NCI-H187 treated with DMSO at 0.1 percent for 48 hours (cell line): Measurements from ENCODE around the gene HS6ST3.

Experiments used
- DNase-seq: peaks from one replicate; lab custom pipeline; 2025; lab: John Stamatoyannopoulos, UW

HS6ST3 gene

DNA sequence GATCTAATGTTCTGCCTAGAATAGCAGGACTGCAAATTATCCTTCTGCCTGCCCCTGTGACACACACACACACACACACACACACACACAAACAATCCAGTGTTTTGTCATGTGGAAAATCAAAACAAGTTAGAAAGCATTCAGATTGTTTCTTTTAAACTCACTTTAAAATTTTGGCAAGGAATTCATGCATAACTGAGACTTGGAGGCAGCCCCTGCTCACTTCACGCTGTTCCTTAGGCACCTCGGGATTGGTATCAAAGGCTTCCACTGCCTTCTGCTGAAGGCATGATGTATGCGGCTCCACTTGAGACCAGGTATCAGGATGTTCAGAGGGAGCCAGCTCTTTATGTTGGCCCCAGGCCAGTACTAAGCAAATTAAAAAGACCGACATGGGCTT, 745.6 kb downstream of the HS6ST3 start:
- no peak for DNase-seq

GRCh38 chr13:96836733-96837132, 746.8 kb downstream of the HS6ST3 start:
- no peak for DNase-seq

DNA sequence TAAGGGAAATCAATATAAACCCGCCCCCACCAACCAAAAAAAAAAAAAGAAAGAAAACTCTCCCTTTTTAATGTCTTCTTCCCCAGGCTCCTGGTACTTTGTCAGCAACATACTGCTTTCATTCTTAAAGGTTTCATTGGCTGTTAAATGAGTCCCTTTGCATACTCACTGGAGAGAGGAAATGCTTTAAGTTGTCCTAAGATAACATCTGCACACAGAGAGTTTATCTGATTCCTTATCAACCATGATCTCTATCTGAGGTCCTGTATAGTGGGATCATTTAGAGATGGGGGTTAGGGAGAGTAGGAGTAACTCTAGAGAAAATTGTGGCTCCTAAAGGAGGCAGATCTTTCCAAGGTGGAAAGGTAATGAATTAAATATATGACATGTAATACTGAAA, 747.9 kb downstream of the HS6ST3 start:
- DNase-seq: no peak

GRCh38 chr13:96844195-96844594, 754.3 kb downstream of the HS6ST3 start:
- DNase-seq: no peak

- no peak for DNase-seq
Measured at GRCh38 chr13:96844616-96845015, 754.7 kb downstream of the HS6ST3 start.

GRCh38 chr13:96848286-96848685, 758.4 kb downstream of the HS6ST3 start:
- no peak for DNase-seq

DNA sequence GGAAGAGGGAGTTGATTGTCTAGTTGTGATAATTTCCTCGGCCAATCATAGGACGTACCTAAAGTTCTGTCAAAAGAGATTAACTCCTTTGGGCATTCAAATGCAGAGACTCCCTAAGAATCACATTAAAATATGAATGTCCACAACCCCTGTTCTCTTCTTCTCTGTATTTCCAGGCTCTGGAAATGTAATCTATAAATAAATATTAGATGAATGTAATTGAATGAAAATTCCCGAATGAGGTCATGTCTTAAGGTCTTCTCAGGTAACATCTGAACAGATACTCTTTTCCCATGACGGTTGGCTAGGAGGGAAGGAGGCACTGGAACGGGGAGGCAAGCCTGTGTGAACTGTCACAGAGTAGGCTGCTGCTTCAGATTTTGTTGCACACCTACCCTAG, 759.2 kb downstream of the HS6ST3 start:
- DNase-seq: no peak

GRCh38 chr13:96850538-96851145, 760.7 kb downstream of the HS6ST3 start:
- no peak for DNase-seq

DNA sequence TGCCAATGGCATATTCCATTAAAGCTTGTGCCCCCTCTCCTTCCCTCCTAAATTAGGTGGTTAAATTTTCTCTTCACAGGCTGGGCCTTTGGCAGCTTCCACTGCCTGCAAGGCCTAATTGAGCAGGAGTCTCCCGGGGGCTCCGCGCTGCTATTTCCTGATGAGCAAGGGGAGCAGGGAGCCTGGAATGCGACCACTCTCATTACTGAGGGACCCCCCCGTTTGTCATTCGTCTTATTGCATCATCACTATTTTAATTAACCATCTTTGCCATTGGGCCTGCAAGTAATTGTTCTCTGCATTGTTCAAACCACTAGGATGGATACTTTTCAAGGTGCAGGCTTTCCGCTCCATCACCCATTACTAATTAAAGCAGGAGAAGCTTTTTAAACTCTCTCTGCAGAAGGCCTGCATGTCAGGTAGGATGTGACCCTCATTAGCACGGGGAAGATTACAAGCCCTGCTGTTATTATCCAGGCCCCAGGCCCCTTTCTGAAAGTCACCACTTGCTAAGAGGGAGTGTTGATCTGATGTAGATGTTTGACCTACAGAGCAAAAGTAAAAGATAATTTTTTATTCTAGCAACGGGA, 762.0 kb downstream of the HS6ST3 start:
- DNase-seq: no peak

- DNase-seq: no peak
Measured at GRCh38 chr13:96858133-96858826, 768.4 kb downstream of the HS6ST3 start.

- no peak for DNase-seq
Measured at GRCh38 chr13:96860882-96861281, 771.0 kb downstream of the HS6ST3 start.

DNA sequence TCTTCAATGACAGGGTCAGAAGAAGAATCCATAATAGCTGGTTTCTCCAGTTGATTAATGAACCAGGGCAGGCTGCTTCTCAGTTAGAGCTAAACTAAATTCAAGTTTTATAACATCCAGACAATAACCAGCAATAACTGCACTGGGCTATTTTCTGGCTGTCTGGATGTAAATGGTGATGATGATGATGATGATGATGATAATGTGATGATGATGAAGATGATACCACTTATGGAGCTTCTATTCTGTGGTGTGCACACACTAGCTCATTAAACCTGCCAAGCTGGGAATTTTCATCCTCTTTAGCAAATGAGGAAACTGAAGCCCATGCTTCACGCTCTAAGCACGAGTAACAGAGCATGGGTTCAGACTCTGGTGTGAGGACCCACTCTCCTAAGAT, 772.2 kb downstream of the HS6ST3 start:
- no peak for DNase-seq

DNA sequence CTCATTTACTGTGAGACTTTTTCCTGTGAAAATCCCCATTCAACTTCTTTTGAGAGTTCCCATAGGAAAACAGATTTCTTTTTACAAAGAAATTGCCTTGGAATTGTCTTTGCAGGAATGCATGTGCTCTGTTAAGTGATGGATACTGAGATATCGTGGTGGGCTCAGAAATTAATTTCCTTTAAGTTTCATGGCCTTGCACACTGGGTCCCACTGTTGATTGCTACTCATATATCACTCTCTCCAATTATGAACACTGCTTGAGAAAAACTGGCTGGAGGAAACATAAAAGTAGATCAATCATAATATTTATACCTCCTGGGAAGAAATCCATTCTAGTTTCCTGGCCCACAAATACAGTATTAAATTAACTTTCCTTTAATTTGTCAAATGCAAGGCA, 773.1 kb downstream of the HS6ST3 start:
- DNase-seq: no peak

DNA sequence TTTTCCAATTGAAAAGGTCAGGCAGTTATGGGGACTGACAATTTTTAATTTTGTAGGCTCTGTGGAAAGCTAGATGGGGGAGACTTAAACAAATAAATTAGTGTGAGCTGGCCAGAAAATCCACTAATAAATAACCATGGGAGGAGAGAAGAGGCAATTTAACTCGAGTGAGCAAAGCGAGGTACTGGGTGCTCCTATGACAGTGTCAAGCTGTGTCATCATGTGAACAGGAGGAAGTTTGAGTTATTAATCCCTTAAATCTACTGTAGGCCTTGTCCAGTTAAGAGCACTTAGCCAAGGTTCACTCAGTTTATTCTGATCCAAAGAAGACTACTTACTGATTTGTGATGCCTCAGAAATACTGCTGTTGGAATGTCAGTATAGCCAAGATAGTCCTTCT, 781.6 kb downstream of the HS6ST3 start:
- no peak for DNase-seq

GRCh38 chr13:96880419-96880818, 790.5 kb downstream of the HS6ST3 start:
- no peak for DNase-seq
